GM18498 (cell line): Measurements from ENCODE around the gene ATG5.

ENCODE experiments used
- ATAC-seq: cut with Tn5 transposase; IDR thresholded peaks from one replicate; pipeline ENCODE4 v1.9.1; 2021; ENCODE audit warnings: mild to moderate bottlenecking, moderate library complexity; ENCODE audit not compliant: unreplicated experiment

Gene ATG5

DNA sequence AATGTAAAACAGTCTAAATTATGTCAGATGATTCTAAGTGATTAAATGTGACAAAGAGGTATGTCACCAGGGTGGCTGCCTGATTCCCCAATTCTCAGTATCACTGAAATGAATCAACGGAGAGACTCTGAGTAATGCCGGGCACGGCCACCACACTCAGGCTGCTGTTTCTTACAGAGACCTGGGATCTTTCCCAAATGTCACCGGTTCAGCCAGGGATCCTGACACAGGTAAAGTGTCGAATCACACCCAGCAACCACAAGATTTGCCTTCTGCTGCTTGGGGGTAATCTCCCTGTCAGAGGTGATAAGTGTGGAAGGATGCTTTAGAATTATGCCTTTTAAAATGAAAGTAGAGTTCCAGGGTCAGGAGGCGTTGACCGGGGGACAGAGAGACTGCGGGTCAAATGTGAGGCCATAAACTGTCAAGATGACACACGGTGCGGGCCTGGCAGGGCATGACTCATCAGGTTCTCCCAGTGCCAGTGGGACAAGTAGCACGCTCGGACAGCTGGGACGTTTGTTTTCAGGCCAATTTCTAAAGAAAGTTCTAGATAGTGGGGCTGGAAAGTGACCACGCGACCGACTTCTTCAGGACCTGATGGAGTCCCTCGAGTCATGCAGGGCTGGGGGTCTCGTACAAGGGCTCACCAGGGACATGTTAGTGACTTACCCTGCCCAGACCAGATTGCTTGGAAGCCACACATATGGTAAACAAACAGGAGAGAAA lies 190.5 kb downstream of the ATG5 start:
- ATAC-seq = no peak
